HG03060 (cell line): ENCODE results near the gene PACRG.

Source experiments
- ATAC-seq: cut with Tn5 transposase; IDR thresholded peaks from one replicate; pipeline ENCODE4 v1.9.1; 2021; ENCODE audit warnings: low read depth, moderate number of reproducible peaks; ENCODE audit not compliant: unreplicated experiment

Gene PACRG

GRCh38 chr6:162921510-162922040 lies 193.8 kb downstream of the PACRG start:
- ATAC-seq: no peak

- no peak for ATAC-seq
These were observed 194.9 kb downstream of the PACRG start for GRCh38 chr6:162922563-162923166.

GRCh38 chr6:162934844-162935243 lies 207.1 kb downstream of the PACRG start:
- ATAC-seq: no peak

- ATAC-seq: no peak
These were observed 212.7 kb downstream of the PACRG start for GRCh38 chr6:162940426-162940825.

GRCh38 chr6:162941128-162941527 lies 213.4 kb downstream of the PACRG start:
- ATAC-seq: no peak

- ATAC-seq: no peak
These were observed 215.1 kb downstream of the PACRG start for GRCh38 chr6:162942866-162943265.

- no peak for ATAC-seq
These were observed 215.6 kb downstream of the PACRG start for GRCh38 chr6:162943369-162943768.

- ATAC-seq: no peak
These were observed 223.5 kb downstream of the PACRG start for GRCh38 chr6:162951164-162951743.

- no peak for ATAC-seq
These were observed 224.6 kb downstream of the PACRG start for GRCh38 chr6:162952423-162952822.

GRCh38 chr6:162957062-162957461 lies 229.3 kb downstream of the PACRG start:
- ATAC-seq: no peak

- ATAC-seq: no peak
These were observed 233.1 kb downstream of the PACRG start for GRCh38 chr6:162960679-162961457.

GRCh38 chr6:162962093-162962492 lies 234.3 kb downstream of the PACRG start:
- no peak for ATAC-seq

GRCh38 chr6:162963861-162964260 lies 236.1 kb downstream of the PACRG start:
- no peak for ATAC-seq

- no peak for ATAC-seq
These were observed 236.8 kb downstream of the PACRG start for GRCh38 chr6:162964488-162965140.

GRCh38 chr6:162965366-162965765 lies 237.6 kb downstream of the PACRG start:
- ATAC-seq: no peak

- no peak for ATAC-seq
These were observed 242.5 kb downstream of the PACRG start for GRCh38 chr6:162970246-162970645.

GRCh38 chr6:162971356-162971755 lies 243.6 kb downstream of the PACRG start:
- no peak for ATAC-seq

- no peak for ATAC-seq
These were observed 245.5 kb downstream of the PACRG start for GRCh38 chr6:162973151-162973872.

GRCh38 chr6:162973980-162974379 lies 246.2 kb downstream of the PACRG start:
- ATAC-seq: no peak

GRCh38 chr6:162974685-162975084 lies 246.9 kb downstream of the PACRG start:
- no peak for ATAC-seq
